GM12878 (cell line): ENCODE results near the gene CTIF. TPM values are rescaled to one million over a fixed set of nuclear protein-coding genes. Genes with fewer than 3 reads are reported as not detected.
A peak's percentile ranks its signal among the peaks of the same experiment; 100 is the strongest.

Experiments used
- ATAC-seq: fragments of 200-7000 bp; cut with Tn5 transposase; 3 replicates; pipeline ENCODE4 v1.9.1; 2020; ENCODE audit warnings: mild to moderate bottlenecking, moderate library complexity
- BruUV-seq: library from RNA; stranded (reverse); fragments of 400-500 nt; replicated peaks from 2 replicates; lab custom pipeline; 2021; lab: Mats Ljungman, UMichigan
- CTCF ChIA-PET: fragments of 300-600 bp; sonication (Branson Sonifier 250); formaldehyde crosslinking; extraction: SDS; loops from one replicate; lab custom pipeline; 2021; ENCODE audit warnings: inconsistent platforms; lab: Yijun Ruan, JAX
- POLR2A ChIA-PET: fragments of 350-600 bp; formaldehyde crosslinking; extraction: SDS; loops from one replicate; lab custom pipeline; 2021; ENCODE audit warnings: inconsistent platforms; lab: Charles Lee
- RAD21 ChIA-PET: fragments of 300-600 bp; sonication (Branson Sonifier 250); formaldehyde crosslinking; loops from one replicate; lab custom pipeline; 2023; ENCODE audit warnings: antibody characterized with exemption; ENCODE audit not compliant: unreplicated experiment; lab: Charles Lee
- SMC1A ChIA-PET: fragments of 300-600 bp; sonication (Branson Sonifier 250); formaldehyde crosslinking; loops from one replicate; lab custom pipeline; 2023; ENCODE audit not compliant: unreplicated experiment, uncharacterized antibody; lab: Charles Lee
- DNase-seq: peaks from one replicate; pipeline ENCODE4 v3.0.0-alpha.2; 2011; ENCODE audit warnings: low read depth, low spot score
- FAIRE-seq: peaks from 3 replicates; lab custom pipeline; 2011; peaks lifted over from hg19 to GRCh38; lab: Jason Lieb, UNC
- H2AFZ ChIP-seq: 2 replicates; pipeline ENCODE4 v1.6.0; 2011; ENCODE audit warnings: low read depth, low read length, control low read depth; ENCODE audit not compliant: control insufficient read depth
- H3K27ac ChIP-seq: 2 replicates; pipeline ENCODE4 v1.5.1; 2011; ENCODE audit warnings: control low read depth; ENCODE audit not compliant: control insufficient read depth, insufficient read depth
- H3K27me3 ChIP-seq, 2 experiments: replicated peaks in 1 of 2; 2 replicates each; pipeline versions ENCODE4 v1.6.0 to v1.6.1; 2011; ENCODE audit warnings: low read length in 1 of 2; ENCODE audit not compliant: control insufficient read depth in 2 of 2, insufficient read depth in 2 of 2
- H3K36me3 ChIP-seq, 2 experiments: 2 replicates each; pipeline ENCODE4 v1.5.1; 2011; ENCODE audit warnings: low read length in 1 of 2; ENCODE audit not compliant: control insufficient read depth in 2 of 2, insufficient read depth in 2 of 2
- H3K4me1 ChIP-seq: 2 replicates; pipeline ENCODE4 v1.6.1; 2011; ENCODE audit warnings: mild to moderate bottlenecking, low read length, moderate library complexity, mixed read lengths; ENCODE audit not compliant: control insufficient read depth, insufficient read depth
- H3K4me2 ChIP-seq: 2 replicates; pipeline ENCODE4 v1.6.0; 2011; ENCODE audit warnings: control low read depth; ENCODE audit not compliant: control insufficient read depth, insufficient read depth
- H3K4me3 ChIP-seq: fragments of 200-600 bp; sonication (generic); 2 replicates; pipeline ENCODE4 v1.5.1; 2016
- H3K79me2 ChIP-seq: 2 replicates; pipeline ENCODE4 v1.6.0; 2011; ENCODE audit warnings: low read length; ENCODE audit not compliant: control insufficient read depth, insufficient read depth
- H3K9ac ChIP-seq: 2 replicates; pipeline ENCODE4 v1.8.0; 2011; ENCODE audit warnings: low read length, control low read depth, mixed read lengths; ENCODE audit not compliant: control insufficient read depth, insufficient read depth
- H3K9me3 ChIP-seq: replicated peaks from 3 replicates; pipeline ENCODE4 v1.5.1; 2011; ENCODE audit warnings: mild to moderate bottlenecking, low read length; ENCODE audit not compliant: control insufficient read depth, insufficient read depth
- H4K20me1 ChIP-seq: 2 replicates; pipeline ENCODE4 v1.6.0; 2011; ENCODE audit not compliant: control insufficient read depth, insufficient read depth
- DPF2 ChIP-seq: fragments of 450-650 bp; IDR thresholded peaks from 2 replicates; pipeline ENCODE4 v1.6.1; 2017; ENCODE audit warnings: mild to moderate bottlenecking
- MTA2 ChIP-seq: fragments of 450-650 bp; IDR thresholded peaks from 2 replicates; pipeline ENCODE4 v1.6.1; 2016; ENCODE audit warnings: low read depth, mild to moderate bottlenecking, moderate library complexity
- NFYA ChIP-seq: IDR thresholded peaks from 2 replicates; pipeline ENCODE4 v1.6.1; 2011; ENCODE audit warnings: low read depth, mild to moderate bottlenecking, low read length, improper control_type of control experiment, borderline replicate concordance
- NR2C1 ChIP-seq: fragments of 450-650 bp; IDR thresholded peaks from 2 replicates; pipeline ENCODE4 v1.6.1; 2017; ENCODE audit warnings: antibody characterized with exemption, mild to moderate bottlenecking, moderate library complexity
- RUNX3 ChIP-seq: IDR thresholded peaks from 2 replicates; pipeline ENCODE4 v1.6.1; 2012; ENCODE audit warnings: low read length, inconsistent platforms
- SMARCA5 ChIP-seq: fragments of 450-650 bp; IDR thresholded peaks from 2 replicates; pipeline ENCODE4 v1.6.1; 2017; ENCODE audit warnings: mild to moderate bottlenecking
- WGBS: methylation state at CpG from one replicate; pipeline ENCODE4 v1.1.6; 2016; ENCODE audit warnings: low lambda C conversion rate; ENCODE audit not compliant: insufficient replicate concordance, insufficient coverage; ENCODE audit errors: missing lambda C conversion rate; 5-methylcytosine and 5-hydroxymethylcytosine counted together
- in situ Hi-C: fragments of 300-500 bp; cut with MboI; formaldehyde crosslinking; loops from 9 replicates; pipeline ENCODE4 v1.14.3; 2018; ENCODE audit warnings: mixed read lengths
- intact Hi-C: fragments of 100-400 bp; cut with micrococcal nuclease; formaldehyde crosslinking; loops from one replicate; pipeline ENCODE4 v1.14.2; 2022; ENCODE audit not compliant: unreplicated experiment
- polyA plus RNA-seq, 11 experiments: library from polyadenylated mRNA; depleted of rRNA in 4 of 11; unstranded in 6 of 11; stranded (reverse) in 5 of 11; fragments of >200 nt; fragmentation: Nextera tagmentation in 4 of 11; fragmentation: Illumina TruSeq in 1 of 11; extraction: Ambion mirVana in 4 of 11; extraction: Trizol in 1 of 11; gene quantifications; 1 replicate in 1 of 11; 2 replicates in 10 of 11; pipeline versions ENCODE4 v1.2.1 to v1.2.3, GENCODE V29; 2011 to 2016; ENCODE audit warnings: inconsistent platforms in 2 of 11, missing spikeins in 2 of 11, low read depth in 1 of 11
- total RNA-seq, 4 experiments: library from RNA; depleted of rRNA in 3 of 4; stranded (reverse); fragments of >200 nt in 3 of 4; fragmentation: Illumina TruSeq in 1 of 4; extraction: Trizol in 1 of 4; gene quantifications; 2 replicates each; pipeline versions ENCODE4 v1.2.1 to v1.2.3, GENCODE V29; 2013 to 2021

Gene CTIF
- total and polyA plus RNA-seq, 10 of the 15 experiments (the other 5 are each of a cell fraction or from before 2014, with no cell fraction given), result 0.06 to 11.6 (median 2.5) TPM

- RAD21 ChIA-PET, result interaction anchor here (1.0 to 1.6 kb wide), 8 partner anchors 18 to 113 kb away, joined by 3 to 16 read pairs (median 4); no protein-coding TSS in a partner anchor
- DNase-seq (no peak), FAIRE-seq (no peak), ATAC-seq (no peak; the same call in 2 of the 3 replicates)
- no peaks in the 10 kb centered on the region for H3K79me2 ChIP-seq
- in situ Hi-C loops, result no loop called here
- no peaks in the 10 kb centered on the region for H3K27me3 ChIP-seq
- CTCF ChIA-PET, result interaction anchor here (2.3 kb wide), 1 partner anchor 80 kb away, joined by 6 read pairs; no protein-coding TSS in a partner anchor
- POLR2A ChIA-PET, result interaction anchor here (0.6 to 1.5 kb wide), 4 partner anchors 22 to 39 kb away, joined by 3 to 7 read pairs (median 4); no protein-coding TSS in a partner anchor
- 87% methylated on average over 5 of the region's 5 CpGs for WGBS
- no peak overlapping the region for H3K9ac ChIP-seq
- H2AFZ ChIP-seq, result no peak overlapping the region
- H3K27ac ChIP-seq, result peak overlapping the region; percentile 87
- no peaks in the 10 kb centered on the region; the same call in 2 of the 3 replicates for H3K9me3 ChIP-seq
- BruUV-seq, result no TSS peak
- peak overlapping the region; percentile 39 for H3K4me2 ChIP-seq
- H3K36me3 ChIP-seq, result no peaks in the 10 kb centered on the region
- SMC1A ChIA-PET, result interaction anchor here (0.6 to 2.3 kb wide), 10 partner anchors 14 to 114 kb away, joined by 3 to 7 read pairs (median 3); no protein-coding TSS in a partner anchor
- no peaks in the 10 kb centered on the region for H4K20me1 ChIP-seq
- peak; percentile 84; the same call in 1 of the 2 replicates for TF ChIP-seq SMARCA5
- no peak for TF ChIP-seq NFYA
- no peak for TF ChIP-seq NR2C1
- 0 out of 2 replicates have a peak, but pooled peaks have one; percentile 22 for TF ChIP-seq DPF2
- no peak for TF ChIP-seq MTA2
- TF ChIP-seq RUNX3, result no peak
- H3K4me3 ChIP-seq, result no peak overlapping the region
- H3K4me1 ChIP-seq, result peaks cover 41% of the 10 kb centered on the region
- intact Hi-C loops, result loop anchor here (2.0 kb wide), 2 partner anchors 30 kb away; no protein-coding TSS in a partner anchor
Measured at GRCh38 chr18:48754559-48754958, 215.7 kb downstream of the CTIF start.
